Measurements from ENCODE around the gene LARP6. TPM values are rescaled to one million over a fixed set of nuclear protein-coding genes. Genes with fewer than 3 reads are reported as not detected.

Gene LARP6
- total and polyA plus RNA-seq, 2 of the 4 experiments (the other 2 are of a cell fraction), result 36.4 to 135 TPM

GRCh38 chr15:70789213-70789612 lies 64.7 kb downstream of the LARP6 start:
- H3K36me3 ChIP-seq (ENCODE audit: control insufficient read depth, insufficient read depth, low read length), result no peaks in the 10 kb centered on the region
- BruUV-seq (replicated peaks), result no TSS peak
- H3K56ac ChIP-seq (ENCODE audit: extremely low read depth, insufficient read depth, low read length), result peak overlapping the region; percentile 13; the same call in 1 of the 2 replicates
- 0 out of 2 replicates have a peak, but pooled peaks have one; percentile 4 for ATAC-seq (ENCODE audit: low read depth)
- peaks cover 45% of the 10 kb centered on the region for H3K9me1 ChIP-seq (ENCODE audit: insufficient read depth, low read length)
- WGBS, 2 experiments (ENCODE audit: extremely low coverage in 2 of 2, insufficient read length in 1 of 2), result no CpG with 5 or more reads among the region's 4 CpGs
- no peak overlapping the region for H3K4me3 ChIP-seq (ENCODE audit: insufficient read depth, low read depth, low read length)
- peak overlapping the region; percentile 98 for H2BK120ac ChIP-seq (ENCODE audit: low read depth, low read length)
- H3K9ac ChIP-seq (ENCODE audit: low read depth, low read length), result no peak overlapping the region
- no peaks in the 10 kb centered on the region for H3K27me3 ChIP-seq (ENCODE audit: control insufficient read depth, insufficient read depth, low read length)
- peak overlapping the region; percentile 95 for H4K91ac ChIP-seq (ENCODE audit: insufficient read depth, low read depth, low read length)
- H2BK15ac ChIP-seq (ENCODE audit: low read depth, low read length), result peak overlapping the region; percentile 57; the same call in 2 of the 3 replicates
- H3K27ac ChIP-seq (ENCODE audit: insufficient read depth, low read length), result peak overlapping the region; percentile 69
- peaks cover 22 to 59% of the 10 kb centered on the region in 2 experiments for H3K79me1 ChIP-seq (ENCODE audit: low read depth in 1 of 2, low read length in 2 of 2)
- peaks cover 34% of the 10 kb centered on the region for H3K4me1 ChIP-seq (ENCODE audit: control insufficient read depth, insufficient read depth, low read length)
- peak overlapping the region; percentile 25; the same call in 1 of the 2 replicates for H3K23ac ChIP-seq (ENCODE audit: low read depth, low read length)
- H2BK5ac ChIP-seq (ENCODE audit: low read depth, low read length, poor library complexity, severe bottlenecking), result peak overlapping the region; percentile 95
- H3K18ac ChIP-seq (ENCODE audit: low read depth, low read length), result peak overlapping the region; percentile 25
- TF ChIP-seq CEBPB (IDR thresholded peaks at IDR 0.05; ENCODE audit: low read depth, low read length) (no peak), BHLHE40 (IDR thresholded peaks at IDR 0.05; ENCODE audit: low read depth, low read length) (peak; percentile 11; the same call in 1 of the 2 replicates)
- peak overlapping the region; percentile 49 for H3K14ac ChIP-seq (replicated peaks; ENCODE audit: low read depth, low read length)
- H4K5ac ChIP-seq (ENCODE audit: low read depth, low read length), result peak overlapping the region; percentile 3; the same call in 1 of the 2 replicates
- no peaks in the 10 kb centered on the region for H3K9me3 ChIP-seq (ENCODE audit: control insufficient read depth, insufficient read depth, low read length)
- in situ Hi-C loops (cut with MboI; ENCODE audit: low sequenced_read_pairs) (no loop called here), dilution Hi-C loops (cut with HindIII; ENCODE audit: low sequenced_read_pairs, unreplicated experiment) (no loop called here), intact Hi-C loops (cut with micrococcal nuclease) (no loop called here)
- H2AK5ac ChIP-seq (ENCODE audit: low read depth, low read length), result peak overlapping the region; percentile 96
- POLR2A ChIA-PET (ENCODE audit: unreplicated experiment), result interaction anchor here (0.7 kb wide), 1 partner anchor 27 kb away, joined by 3 read pairs; no protein-coding TSS in a partner anchor
- H3K4ac ChIP-seq (ENCODE audit: low read depth, low read length), result peak overlapping the region; percentile 99
- CTCF ChIA-PET, result interaction anchor here (0.6 to 0.7 kb wide), 2 partner anchors 90 to 264 kb away, joined by 4 to 5 read pairs; no protein-coding TSS in a partner anchor
- H3K4me2 ChIP-seq (ENCODE audit: low read depth, low read length), result peak overlapping the region; percentile 5; the same call in 1 of the 2 replicates
- H2BK20ac ChIP-seq (ENCODE audit: low read depth, low read length), result peak overlapping the region; percentile 98
- DNase-seq, result peak; percentile 66
- H2AFZ ChIP-seq (replicated peaks; ENCODE audit: low read length, poor library complexity), result peak overlapping the region; percentile 79
- no peaks in the 10 kb centered on the region for H4K20me1 ChIP-seq (ENCODE audit: insufficient read depth, low read length)
- peak overlapping the region; percentile 60 for H2AK9ac ChIP-seq (replicated peaks; ENCODE audit: low read depth, low read length, poor library complexity)
- peak overlapping the region; percentile 31 to 98; a peak in 3 of 4 replicates for H4K8ac ChIP-seq (ENCODE audit: low read depth in 2 of 2, low read length in 2 of 2)

Data from IMR-90 (cell line).